Ishikawa (cell line): ENCODE results near the gene GNAO1.

Experiments
- CEBPB ChIP-seq: IDR thresholded peaks from 2 replicates; pipeline ENCODE4 v1.6.1; 2012
- EGR1 ChIP-seq: IDR thresholded peaks from 2 replicates; pipeline ENCODE4 v1.6.1; 2012
- FOXM1 ChIP-seq: IDR thresholded peaks from 2 replicates; pipeline ENCODE4 v1.6.1; 2012; ENCODE audit warnings: low read depth, borderline replicate concordance
- NFIC ChIP-seq: IDR thresholded peaks from 2 replicates; pipeline ENCODE4 v1.6.1; 2012
- RAD21 ChIP-seq: IDR thresholded peaks from 2 replicates; pipeline ENCODE4 v1.6.1; 2012; ENCODE audit warnings: low read depth
- REST ChIP-seq: IDR thresholded peaks from 2 replicates; pipeline ENCODE4 v1.6.1; 2012; ENCODE audit warnings: low read depth, mild to moderate bottlenecking
- TEAD4 ChIP-seq: IDR thresholded peaks from 2 replicates; pipeline ENCODE4 v1.6.1; 2012
- YY1 ChIP-seq: IDR thresholded peaks from 2 replicates; pipeline ENCODE4 v1.6.1; 2012; ENCODE audit warnings: low read depth
- ZBTB7A ChIP-seq: IDR thresholded peaks from 2 replicates; pipeline ENCODE4 v1.6.1; 2012; ENCODE audit warnings: low read depth
- TF ChIP-seq, protein P1 (sequence below): IDR thresholded peaks from 2 replicates; pipeline ENCODE4 v1.6.1; 2012

- TF ChIP-seq RAD21 (no peak), FOXM1 (no peak), ZBTB7A (no peak), CEBPB (no peak), REST (no peak), NFIC (no peak), TEAD4 (no peak), YY1 (no peak), EGR1 (no peak)
- TF ChIP-seq, protein P1, sequence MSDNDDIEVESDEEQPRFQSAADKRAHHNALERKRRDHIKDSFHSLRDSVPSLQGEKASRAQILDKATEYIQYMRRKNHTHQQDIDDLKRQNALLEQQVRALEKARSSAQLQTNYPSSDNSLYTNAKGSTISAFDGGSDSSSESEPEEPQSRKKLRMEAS = no peak
Observed at GRCh38 chr16:56174411-56174810, 16.9 kb upstream of the GNAO1 start.
